Renal cortical epithelial cell (primary cell): ENCODE results near the gene NAGPA. TPM values are rescaled to one million over a fixed set of nuclear protein-coding genes. Genes with fewer than 3 reads are reported as not detected.
"Not testable (repeated sequence)": the region's sequence is repeated elsewhere in the genome, so short reads cannot be mapped to it uniquely, and the experiment has no call there.

Experiments used
- DNase-seq: peaks from one replicate; pipeline ENCODE4 v3.0.0-alpha.2; 2011; ENCODE audit warnings: low read depth
- total RNA-seq: library from RNA; depleted of rRNA; stranded (reverse); fragments of >200 nt; gene quantifications from 2 replicates; pipeline ENCODE4 v1.2.3, GENCODE V29; 2014

The NAGPA gene, protein sequence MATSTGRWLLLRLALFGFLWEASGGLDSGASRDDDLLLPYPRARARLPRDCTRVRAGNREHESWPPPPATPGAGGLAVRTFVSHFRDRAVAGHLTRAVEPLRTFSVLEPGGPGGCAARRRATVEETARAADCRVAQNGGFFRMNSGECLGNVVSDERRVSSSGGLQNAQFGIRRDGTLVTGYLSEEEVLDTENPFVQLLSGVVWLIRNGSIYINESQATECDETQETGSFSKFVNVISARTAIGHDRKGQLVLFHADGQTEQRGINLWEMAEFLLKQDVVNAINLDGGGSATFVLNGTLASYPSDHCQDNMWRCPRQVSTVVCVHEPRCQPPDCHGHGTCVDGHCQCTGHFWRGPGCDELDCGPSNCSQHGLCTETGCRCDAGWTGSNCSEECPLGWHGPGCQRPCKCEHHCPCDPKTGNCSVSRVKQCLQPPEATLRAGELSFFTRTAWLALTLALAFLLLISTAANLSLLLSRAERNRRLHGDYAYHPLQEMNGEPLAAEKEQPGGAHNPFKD
- total RNA-seq, result 12.5 and 20.2 TPM in 2 replicates

DNA sequence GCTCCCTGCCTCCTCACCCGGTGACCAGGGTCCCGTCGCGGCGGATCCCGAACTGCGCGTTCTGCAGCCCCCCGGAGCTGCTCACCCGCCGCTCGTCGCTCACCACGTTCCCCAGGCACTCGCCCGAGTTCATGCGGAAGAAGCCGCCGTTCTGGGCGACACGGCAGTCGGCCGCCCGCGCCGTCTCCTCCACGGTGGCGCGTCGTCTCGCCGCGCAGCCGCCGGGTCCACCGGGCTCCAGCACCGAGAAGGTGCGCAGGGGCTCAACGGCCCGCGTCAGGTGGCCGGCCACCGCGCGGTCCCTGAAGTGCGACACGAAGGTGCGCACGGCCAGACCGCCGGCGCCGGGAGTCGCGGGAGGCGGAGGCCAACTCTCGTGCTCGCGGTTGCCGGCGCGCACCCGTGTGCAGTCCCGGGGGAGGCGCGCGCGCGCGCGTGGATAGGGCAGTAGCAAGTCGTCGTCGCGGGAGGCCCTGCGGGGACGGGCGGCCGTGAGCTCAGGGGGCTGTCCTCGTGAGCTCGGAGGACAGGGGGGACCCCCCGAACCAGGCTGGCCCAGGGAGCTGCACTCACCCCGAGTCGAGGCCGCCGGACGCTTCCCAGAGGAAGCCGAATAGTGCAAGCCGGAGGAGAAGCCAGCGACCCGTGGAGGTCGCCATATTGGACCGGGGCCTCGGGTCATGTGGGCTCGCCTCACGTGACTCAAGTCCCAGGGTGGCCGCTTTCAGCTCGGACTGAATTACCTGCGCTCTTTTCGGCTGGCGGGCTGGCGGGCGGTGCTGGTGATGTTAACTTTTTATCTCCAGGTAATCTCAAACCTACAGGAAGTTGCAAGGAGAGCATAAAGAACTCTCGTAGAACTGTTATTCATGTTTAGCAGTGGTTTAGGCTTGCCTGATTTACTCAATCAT is at the start of gene NAGPA:
TSS of gene NAGPA (minus strand) at position 680 of the 911 bp plus-strand sequence. CDS start at position 659, 21 bp downstream.
- peak; percentile 51 for DNase-seq

DNA sequence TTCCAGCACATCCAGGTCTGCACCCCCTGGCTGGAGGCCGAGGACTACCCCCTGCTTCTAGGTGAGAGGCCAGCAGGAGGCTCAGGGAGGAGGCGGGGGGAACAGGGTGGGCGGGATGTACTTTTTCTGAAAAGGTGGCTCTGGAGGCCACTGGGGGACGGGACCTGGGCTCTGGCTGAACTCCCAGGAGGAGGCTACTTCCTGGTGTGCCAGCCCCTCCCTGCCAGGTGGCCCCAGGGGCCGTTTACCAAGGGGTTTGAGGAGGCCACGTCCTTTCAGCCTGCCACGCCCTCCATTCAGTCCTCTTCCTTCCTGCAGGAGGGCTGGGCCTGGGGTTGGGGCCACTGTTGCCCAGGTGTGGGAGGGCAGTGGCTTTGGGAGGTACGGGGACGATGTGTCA is 47.3 kb upstream of the NAGPA start:
- DNase-seq, result not testable (repeated sequence)

DNA sequence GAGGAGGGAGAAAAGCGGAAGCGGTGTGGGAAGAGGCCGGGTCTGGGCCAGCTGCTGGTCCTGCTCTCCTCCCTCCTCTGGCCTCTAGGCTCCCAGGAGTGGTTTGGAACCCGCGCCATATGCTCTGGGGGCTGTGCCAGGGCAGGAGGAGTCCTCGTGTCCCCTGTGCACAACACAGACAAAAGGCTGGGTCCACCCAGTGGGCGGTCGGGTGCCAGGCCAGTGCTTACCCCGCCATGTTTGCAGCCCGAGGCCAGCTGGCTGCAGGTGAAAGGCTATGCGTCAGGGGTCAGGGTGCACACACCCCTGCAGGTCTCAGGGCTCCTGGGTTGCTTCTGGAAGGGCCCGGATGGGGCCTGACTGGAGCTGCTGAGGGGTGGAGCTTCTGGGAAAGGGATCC is 46.7 kb upstream of the NAGPA start:
- not testable (repeated sequence) for DNase-seq

DNA sequence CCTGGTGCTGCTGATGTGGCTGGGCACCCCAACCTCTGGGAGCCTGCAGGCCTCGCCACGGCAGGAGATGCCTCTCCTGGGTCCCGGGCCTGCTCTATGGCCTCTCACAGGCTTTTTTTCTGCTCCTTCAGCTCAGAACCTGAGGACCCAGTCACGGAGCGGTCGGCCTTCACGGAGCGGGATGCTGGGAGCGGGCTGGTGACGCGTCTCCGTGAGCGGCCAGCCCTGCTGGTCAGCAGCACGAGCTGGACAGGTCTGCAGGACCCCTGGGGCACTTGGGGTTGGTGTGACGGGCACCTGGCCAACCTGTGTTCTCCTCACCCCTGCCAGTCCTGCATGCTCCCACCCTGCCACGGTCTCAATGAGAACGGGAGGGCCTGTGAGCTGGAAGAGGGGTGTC is 44.9 kb upstream of the NAGPA start:
- no peak for DNase-seq

DNA sequence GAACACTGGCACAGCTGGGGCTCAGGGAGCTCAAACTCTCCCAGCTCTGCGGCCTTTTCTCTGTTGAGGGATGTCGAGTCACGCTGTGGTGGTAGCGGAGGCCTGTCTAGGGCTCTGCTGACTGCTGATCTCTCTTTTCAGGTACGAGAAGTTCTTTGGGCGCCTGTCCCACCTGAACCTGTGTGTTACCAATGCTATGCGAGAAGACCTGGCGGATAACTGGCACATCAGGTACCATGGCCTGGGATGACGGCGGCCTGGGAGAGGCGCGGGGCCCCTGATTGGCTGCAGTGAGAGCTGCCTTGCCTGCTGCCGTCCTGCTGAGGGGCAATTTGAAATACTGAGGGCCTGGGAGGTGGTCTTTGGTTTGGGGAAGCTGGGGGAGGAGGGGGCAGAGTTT is 43.6 kb upstream of the NAGPA start:
- DNase-seq, result no peak

DNA sequence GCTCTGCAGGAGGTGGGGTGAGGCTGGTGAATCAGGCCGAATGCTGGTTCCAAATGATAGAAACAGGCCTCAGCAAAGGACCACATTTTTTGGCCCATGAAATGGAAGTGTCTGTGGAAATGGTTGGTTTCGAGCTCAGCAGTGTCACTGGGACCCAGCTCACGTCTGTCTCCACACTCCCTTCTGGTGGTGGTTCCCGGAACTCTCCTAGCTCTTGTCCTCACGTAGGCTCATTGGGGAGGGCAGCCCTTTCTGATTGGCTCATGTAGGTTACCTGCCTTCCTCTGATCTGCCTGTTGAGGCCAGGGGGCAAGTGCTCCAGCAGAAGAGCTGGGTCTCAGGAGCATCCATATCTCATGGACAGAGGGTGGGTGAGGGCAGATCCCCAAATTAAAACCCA is 41.9 kb upstream of the NAGPA start:
- DNase-seq, result no peak

DNA sequence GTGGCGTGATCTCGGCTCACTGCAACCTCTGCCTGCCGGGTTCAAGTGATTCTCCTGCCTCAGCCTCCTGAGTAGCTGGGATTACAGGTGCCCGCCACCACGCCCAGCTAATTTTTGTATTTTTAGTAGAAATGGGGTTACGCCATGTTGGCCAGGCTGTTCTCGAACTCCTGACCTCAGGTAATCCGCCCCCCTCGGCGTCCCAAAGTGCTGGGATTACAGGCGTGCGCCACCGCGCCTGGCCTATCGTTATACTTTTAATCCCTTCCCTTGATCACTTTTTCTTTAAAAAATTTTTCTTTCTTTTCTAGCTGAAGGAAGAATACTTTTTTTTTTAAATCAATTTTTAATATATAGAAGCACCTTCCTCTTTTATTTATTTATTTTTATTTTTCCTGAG is 40.0 kb upstream of the NAGPA start:
- not testable (repeated sequence) for DNase-seq

DNA sequence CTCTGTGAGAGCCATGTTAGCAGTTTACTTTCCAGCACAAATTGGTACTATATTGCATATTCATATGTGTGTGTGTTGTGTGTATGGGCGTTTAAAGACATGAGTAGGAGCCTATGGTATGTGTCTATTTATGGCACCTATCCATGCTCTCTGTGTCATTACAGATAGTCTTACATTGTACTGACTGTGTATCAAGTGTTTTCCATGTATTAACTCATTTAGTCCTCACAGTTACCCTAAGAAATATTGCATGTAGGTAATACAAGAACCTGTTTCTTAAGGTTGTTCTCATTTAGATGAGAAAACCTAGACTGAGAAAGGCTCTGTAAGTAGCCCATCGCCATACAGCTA is 39.5 kb upstream of the NAGPA start:
- DNase-seq, result no peak

DNA sequence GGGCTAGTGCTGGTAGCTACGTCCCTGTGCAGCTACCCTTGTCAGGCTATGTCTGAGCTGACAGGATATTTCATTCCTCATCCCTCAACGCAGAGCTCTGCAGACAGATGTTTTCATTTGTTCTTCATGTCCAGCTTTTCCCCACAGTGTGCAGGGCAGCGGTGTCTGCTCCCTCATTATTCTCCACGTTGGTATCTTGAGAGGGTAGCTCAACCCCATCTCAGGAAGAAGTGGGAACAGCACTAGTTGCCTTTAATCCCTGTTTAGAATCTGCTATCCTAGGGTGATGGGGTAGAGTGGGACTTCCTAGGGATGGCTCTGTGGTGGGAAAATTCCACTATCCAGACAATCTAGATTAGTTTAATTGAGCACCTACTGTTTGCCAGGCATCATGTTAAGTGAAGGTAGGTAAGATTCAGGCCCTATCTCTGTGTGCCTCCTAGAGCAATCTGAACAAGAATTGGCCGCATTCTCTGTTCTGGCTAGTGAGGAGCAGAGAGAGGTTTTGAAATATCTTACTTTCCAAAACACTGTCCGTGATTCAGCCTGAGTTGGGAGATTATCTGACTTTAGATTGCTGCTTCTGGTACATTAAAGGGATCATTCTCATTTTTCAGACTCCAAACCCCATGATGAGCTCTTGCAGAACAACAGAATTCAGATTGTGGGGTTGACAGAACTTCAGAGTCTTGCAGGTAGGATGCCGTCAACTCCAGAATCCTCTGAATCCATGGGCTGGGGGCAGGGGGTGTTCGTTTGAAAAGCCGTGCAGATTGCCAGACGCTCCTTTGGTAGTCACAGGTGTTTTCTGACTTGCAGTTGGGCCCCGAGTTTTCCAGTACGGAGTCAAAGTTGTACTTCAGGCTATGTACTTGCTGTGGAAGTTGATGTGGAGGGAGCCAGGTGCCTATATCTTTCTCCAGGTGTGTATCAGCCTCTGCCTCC is 38.9 kb upstream of the NAGPA start:
- no peak for DNase-seq

DNA sequence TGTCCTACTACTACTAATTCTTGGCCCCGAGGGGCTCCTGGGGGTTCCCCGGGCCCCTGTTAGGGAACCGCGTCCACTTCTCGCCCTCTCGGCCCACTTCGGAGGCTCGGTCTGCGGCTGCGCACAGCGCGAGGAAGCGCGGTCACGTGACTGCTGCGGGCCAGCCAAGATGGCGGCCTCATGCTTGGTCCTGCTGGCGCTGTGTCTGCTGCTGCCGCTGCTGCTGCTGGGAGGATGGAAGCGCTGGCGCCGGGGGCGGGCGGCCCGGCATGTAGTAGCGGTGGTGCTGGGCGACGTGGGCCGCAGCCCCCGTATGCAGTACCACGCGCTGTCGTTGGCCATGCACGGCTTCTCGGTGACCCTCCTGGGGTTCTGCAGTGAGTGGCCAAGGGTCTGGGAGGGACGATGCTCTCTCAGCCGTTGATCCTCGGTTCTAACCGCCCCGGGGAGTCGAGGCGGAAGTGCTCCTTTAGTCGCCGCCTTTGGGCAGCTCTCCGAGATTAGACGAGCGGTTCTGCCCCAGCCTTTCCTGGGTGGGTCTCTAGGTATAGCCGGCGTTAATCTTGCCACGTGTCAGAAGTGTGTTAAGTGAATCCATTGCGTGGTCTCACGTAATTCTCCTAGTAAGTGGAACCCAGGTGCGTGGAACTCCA is 38.1 kb upstream of the NAGPA start, which contains the start of gene ALG1:
TSS of gene ALG1 (plus strand) at position 163 of the 653 bp plus-strand sequence. CDS start at position 170, 7 bp downstream.
- DNase-seq, result peak; percentile 69

DNA sequence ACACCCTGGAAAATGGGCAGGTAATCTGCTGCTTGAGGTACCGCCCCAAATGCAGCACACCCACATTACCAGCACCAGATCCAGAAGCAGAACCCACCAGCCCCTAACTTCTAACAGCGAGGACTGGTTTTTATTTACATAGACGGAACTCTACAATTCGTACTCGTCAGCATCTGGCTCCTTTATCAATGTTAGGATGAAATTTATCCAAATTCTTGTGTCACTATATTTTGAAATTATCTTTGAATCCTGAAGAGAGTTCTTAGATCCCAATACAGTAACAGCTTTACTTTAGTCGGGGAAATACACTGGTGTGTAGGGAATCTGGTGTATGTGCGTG is 37.6 kb upstream of the NAGPA start:
- DNase-seq, result no peak

DNA sequence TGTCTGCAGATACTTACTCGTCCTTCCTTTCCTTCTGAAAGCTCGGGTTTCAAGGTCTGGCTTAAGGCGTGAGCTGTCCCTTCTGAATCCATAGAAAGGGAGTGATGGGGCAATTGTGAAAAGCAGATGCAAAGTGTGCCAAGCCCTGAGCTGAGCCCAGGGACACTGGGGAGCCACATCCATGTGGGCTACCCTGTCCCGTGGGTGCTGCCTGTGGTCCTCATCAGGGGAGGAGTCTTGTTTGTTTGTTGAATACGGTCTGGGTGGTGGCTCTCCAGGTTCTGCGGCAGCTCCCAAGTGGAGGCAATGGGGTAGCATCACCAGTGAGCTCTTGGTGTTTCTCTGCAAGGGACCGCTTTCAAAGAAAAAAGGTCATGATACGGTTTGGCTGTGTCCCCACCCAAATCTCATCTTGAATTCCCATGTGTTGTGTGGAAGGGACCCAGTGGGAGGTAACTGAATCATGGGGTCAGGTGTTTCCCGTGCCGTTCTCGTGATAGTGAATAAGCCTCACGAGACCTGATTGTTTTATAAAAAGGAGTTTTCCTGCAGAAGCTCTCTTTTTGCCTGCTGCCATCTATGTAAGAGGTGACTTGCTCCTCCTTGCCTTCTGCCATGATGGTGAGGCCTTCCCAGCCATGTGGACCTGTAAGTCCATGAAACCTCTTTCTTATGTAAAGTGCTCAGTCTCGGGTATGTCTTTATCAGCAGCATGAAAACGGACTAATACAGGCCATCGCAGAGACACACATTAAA is 36.9 kb upstream of the NAGPA start:
- no peak for DNase-seq

DNA sequence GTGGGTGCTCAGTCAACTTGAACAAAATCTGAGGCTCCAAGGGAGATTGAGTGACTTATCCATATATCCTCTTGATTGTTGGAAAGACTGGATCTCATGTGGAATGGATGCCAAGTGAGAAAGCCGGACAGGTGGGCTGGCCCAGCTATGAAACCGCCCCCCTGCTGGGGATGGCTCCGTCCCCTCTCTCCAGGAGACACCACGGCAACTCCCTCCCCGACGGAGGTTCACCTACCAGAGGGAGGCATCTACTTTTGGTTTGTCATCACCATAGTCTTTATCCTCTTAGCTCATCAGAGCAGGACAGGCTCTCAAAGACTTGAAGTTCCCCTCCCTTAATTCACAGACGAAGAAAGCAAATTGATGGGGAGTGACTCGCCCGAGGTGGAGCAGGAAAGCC is 36.1 kb upstream of the NAGPA start:
- DNase-seq, result no peak

DNA sequence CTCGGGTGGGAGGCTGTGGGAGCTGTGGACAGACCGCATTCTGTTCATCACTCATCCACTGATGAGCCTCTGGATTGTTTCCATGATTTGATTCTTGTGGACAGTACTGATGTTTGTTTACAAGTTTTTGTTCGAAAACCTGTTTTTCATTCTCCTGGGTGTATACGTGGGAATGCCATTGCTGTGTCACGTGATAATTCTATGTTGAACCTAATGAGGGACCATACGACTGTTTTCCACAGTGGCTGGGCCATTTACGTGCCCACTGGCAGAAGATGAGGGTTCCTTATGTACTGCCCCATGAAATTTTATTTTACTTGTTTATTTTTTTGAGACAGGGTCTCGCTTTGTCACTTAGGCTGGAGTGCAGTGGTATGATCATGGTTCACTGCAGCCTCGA is 35.3 kb upstream of the NAGPA start:
- DNase-seq, result no peak

DNA sequence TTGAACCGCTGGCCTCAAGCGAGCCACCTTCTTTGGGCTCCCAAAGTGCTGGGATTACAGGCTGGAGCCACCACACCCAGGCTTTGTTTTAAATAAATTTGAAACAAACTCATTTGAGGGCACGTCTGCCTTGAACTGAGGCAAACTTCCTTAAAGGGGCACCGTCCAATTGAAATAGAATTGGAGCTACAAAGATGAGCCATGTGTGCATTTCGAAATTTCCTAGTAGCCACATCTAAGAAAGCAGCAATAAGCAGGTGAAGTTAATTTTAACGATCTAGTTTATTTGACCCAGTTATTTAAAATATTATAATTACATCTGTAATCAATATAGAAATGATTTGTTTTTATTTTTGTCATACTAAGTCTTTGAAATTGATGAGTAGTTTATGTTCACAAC is 32.8 kb upstream of the NAGPA start:
- DNase-seq, result no peak

DNA sequence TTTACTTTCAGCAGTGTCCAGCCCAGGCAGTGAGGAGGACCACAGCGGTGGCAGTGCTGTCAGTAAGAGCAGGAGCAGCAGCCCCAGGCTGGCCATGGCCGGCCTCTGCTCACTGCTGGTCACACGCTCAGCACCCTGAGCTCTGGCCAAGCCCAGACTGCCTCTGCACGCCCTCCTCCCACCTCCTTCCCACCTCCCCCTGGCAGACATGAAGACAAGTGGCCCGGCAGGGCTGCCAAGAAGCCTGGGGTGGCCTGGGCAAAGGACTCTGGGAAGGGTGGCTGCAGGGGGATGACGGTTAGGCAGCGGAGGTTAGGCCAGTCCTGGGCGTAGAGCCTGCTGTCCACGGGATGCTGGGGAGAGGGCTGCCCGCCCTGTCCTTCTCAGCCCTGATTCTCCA is 32.1 kb upstream of the NAGPA start, which contains the start of gene C16orf89:
TSS of gene C16orf89 (minus strand) at position 144 of the 400 bp plus-strand sequence. CDS start at position 96, 48 bp downstream.
- DNase-seq, result no peak

DNA sequence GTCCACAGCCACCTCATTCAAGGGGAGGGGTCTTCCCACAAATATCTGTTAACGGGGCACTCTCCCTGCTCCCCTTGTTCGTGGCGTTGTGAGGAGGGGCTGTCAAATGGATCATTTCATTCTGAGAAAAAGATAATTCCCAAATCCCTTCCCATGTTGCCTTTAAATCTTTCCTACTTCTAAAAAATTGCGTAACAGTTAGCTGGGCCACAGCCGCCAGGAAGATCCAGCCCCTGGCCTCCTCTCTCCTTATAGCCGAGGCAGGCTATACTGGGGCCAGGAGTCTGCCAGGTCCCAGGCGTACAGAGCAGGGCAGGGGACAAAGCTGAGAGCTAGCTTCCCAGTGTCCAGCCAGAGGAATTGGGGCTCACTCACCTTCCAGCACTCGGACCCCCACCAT is 31.6 kb upstream of the NAGPA start:
- no peak for DNase-seq

DNA sequence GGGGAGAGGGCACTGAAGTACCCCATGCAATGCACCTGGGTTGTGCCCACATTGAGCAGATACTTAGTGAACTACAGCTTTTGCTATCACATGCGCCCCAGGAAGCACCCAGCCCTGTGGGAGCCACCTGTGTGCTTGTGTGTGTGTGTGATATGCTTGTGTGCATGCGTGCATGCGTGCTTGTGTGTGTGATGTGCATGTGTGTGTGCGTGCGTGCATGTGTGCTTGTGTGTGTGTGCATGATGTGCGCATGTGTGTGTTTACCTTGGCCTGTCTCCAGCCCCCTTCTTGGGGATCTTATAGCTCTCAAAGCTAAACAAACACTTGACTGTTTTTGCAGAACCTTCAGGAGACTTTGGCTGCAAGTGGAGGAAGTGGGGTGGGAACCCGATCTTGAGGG is 31.2 kb upstream of the NAGPA start:
- DNase-seq, result no peak

DNA sequence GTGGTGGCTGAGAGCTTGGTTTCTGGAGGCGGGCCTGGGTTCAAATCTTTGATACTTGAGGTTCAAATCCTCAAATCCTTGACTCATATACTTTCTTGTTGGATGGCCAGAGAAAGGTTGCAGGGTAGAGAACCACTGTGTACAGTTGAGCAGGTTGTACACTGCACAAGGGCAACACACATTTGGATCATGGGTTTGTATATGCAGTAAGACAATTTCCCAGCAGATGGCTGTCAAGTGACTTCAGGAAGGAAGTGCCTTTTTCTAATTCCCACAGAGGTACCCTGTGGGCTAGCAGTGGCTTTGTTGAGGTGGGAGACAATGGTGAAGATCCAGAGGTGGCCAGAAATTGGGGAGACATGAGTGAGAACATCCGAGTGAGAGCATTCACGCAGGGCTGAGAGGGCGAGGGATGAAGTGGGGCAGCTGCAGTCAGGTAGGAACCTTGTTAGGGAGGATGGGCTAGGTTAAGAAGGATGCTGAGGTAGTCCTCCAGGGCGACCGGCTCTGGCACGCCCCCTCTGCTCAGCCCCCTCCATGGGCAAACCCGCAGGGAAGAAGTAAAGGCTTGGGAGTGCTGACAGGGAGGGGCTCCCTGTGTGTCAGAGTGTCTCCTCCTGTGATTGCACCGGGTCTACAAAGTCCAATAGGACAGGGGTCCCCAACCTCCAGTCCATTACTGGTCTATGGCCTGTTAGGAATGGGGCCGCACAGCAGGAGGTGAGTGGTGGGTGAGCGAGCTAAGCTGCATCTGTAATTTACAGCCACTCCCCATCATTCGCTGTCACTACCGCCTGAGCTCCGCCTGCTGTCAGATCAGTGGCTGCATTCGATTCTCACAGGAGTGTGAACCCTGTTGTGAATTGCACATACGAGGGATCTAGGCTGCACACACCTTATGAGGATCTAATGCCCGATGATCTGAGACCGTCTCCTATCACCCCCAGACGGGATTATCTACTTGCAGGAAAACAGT is 29.3 kb upstream of the NAGPA start:
- DNase-seq, result no peak
